Thymus (tissue), 11 donors: ENCODE results near the gene CDR2L. TPM values are rescaled to one million over a fixed set of nuclear protein-coding genes. Genes with fewer than 3 reads are reported as not detected.
"Not testable (repeated sequence)": the region's sequence is repeated elsewhere in the genome, so short reads cannot be mapped to it uniquely, and the experiment has no call there.

Source experiments
- DNase-seq, 9 donors: peaks; one replicate each; pipeline ENCODE4 v3.0.0-alpha.2; 2013; ENCODE audit warnings: low spot score in 9 of 9, low read depth in 6 of 9, missing footprints in 1 of 9
- H3K27ac ChIP-seq, 2 donors: one replicate each; pipeline ENCODE4 v1.5.1; 2013; ENCODE audit warnings: control low read depth in 1 of 2, low read depth in 1 of 2, low read length in 1 of 2, mild to moderate bottlenecking in 1 of 2, moderate library complexity in 1 of 2
- H3K27me3 ChIP-seq, 2 donors: one replicate each; pipeline ENCODE4 v1.5.1; 2013; ENCODE audit warnings: low read length in 1 of 2; ENCODE audit not compliant: control insufficient read depth in 2 of 2, insufficient read depth in 1 of 2
- H3K36me3 ChIP-seq, 2 donors: one replicate each; pipeline ENCODE4 v1.5.1; 2013; ENCODE audit warnings: low read length in 1 of 2, mild to moderate bottlenecking in 1 of 2, moderate library complexity in 1 of 2; ENCODE audit not compliant: control insufficient read depth in 2 of 2, insufficient read depth in 2 of 2
- H3K4me1 ChIP-seq, 2 donors: one replicate each; pipeline ENCODE4 v1.5.1; 2013; ENCODE audit warnings: low read length in 2 of 2; ENCODE audit not compliant: control insufficient read depth in 2 of 2, insufficient read depth in 2 of 2
- H3K4me3 ChIP-seq, 2 donors: one replicate each; pipeline ENCODE4 v1.5.1; 2013; ENCODE audit warnings: low read length in 2 of 2, control low read depth in 1 of 2, mild to moderate bottlenecking in 1 of 2
- H3K9me3 ChIP-seq, 2 donors: one replicate each; pipeline ENCODE4 v1.5.1; 2013; ENCODE audit warnings: low read length in 1 of 2, mild to moderate bottlenecking in 1 of 2; ENCODE audit not compliant: control insufficient read depth in 2 of 2, insufficient read depth in 1 of 2
- WGBS: extraction: QIAGEN DNeasy Blood & Tissue Kit; methylation state at CpG from one replicate; pipeline ENCODE4 v1.1.7; 2013; 5-methylcytosine and 5-hydroxymethylcytosine counted together
- polyA plus RNA-seq: library from polyadenylated mRNA; stranded (reverse); fragments of 200-250 nt; gene quantifications from one replicate; pipeline ENCODE4 v1.2.3, GENCODE V29; 2013
- total RNA-seq: library from RNA; stranded (reverse); fragments of 120-200 nt; gene quantifications from one replicate; pipeline ENCODE4 v1.2.4, GENCODE V29; 2013
- donor health status: healthy.

Gene CDR2L
- total and polyA plus RNA-seq, 2 donors = 0.57 to 1.4 TPM

DNA sequence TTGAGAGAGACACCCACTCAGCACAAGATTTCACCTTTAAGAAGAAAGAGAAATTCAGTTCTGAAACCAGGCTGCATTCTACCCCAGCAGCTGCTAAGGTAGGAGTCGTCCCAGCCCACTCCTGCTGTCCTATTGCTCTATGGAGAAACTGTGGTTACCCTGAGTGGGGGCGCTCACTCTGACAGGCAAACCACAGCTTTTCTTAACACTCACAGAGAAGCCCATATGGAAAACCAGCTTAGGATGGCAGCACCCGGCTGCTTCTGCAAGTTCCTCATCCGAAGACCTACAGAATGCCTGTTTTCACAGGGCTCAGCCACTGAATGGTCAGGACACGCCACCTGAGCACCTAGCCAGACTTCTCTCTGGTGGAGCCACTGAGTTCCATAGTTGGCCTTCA is 51.8 kb downstream of the CDR2L start:
- DNase-seq = no peak
- H3K36me3 ChIP-seq = peaks cover 32 to 42% of the 10 kb centered on the region in 2 donors
- H3K4me3 ChIP-seq = no peak overlapping the region
- 85% methylated on average over 5 of the region's 5 CpGs for WGBS
- H3K4me1 ChIP-seq = peaks cover 11 to 13% of the 10 kb centered on the region in 2 donors
- no peaks in the 10 kb centered on the region for H3K9me3 ChIP-seq
- no peak overlapping the region for H3K27ac ChIP-seq
- peaks cover 0 to 14% of the 10 kb centered on the region in 2 donors for H3K27me3 ChIP-seq

DNA sequence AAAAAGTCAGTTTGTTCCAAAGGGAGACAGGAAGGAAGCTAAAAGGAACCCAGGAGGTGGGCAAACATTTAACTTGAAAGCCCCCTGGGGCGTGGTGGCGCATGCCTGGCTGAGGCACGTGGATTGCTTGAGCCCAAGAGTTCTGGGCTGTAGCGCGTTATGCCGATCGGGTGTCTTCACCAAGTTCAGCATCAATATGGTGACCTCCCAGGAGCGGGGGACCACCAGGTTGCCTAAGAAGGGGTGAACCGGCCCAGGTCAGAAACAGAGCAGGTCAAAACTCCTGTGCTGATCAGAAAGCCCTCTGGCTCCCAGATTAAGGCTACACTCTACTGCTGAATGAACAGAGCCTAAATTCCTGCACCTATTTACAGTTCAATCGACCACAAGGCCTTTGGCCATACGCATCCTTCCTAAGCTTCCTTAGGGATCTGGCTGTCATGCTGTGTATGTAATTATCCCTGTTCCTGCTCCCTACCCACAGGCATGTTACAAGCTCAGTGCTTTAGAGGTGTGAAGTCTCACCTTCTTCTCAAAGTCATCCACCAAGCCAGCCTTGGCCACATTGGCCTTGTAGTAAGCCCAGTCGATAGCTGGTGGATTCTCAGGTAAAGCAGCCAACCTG is 54.3 kb downstream of the CDR2L start:
- H3K27ac ChIP-seq = no peak overlapping the region
- H3K4me1 ChIP-seq = peaks cover 6 to 7% of the 10 kb centered on the region in 2 donors
- WGBS = 92% methylated on average over 12 of the region's 12 CpGs
- no peaks in the 10 kb centered on the region for H3K9me3 ChIP-seq
- H3K36me3 ChIP-seq = peaks cover 32 to 42% of the 10 kb centered on the region in 2 donors
- H3K27me3 ChIP-seq = no peaks in the 10 kb centered on the region
- no peak for DNase-seq
- no peak overlapping the region for H3K4me3 ChIP-seq

DNA sequence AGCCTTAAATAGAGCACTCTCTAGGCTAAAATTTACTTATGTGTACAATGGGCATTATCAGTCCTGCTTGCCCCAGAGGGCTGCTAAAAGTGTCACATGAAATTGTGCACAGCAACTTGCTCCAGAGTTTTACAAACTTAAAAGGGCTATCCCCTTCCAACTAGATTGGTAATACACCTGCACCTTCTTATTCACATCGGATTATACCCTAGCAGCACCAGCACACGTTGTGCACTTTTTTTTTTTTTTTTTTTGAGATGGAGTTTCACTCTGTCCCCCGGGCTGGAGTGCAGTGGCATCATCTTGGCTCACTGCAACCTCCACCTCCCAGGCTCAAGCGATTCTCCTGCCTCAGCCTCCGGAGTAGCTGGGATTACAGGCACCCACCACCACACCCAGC is 56.4 kb downstream of the CDR2L start:
- not testable (repeated sequence) for DNase-seq
- 93% methylated on average over 5 of the region's 5 CpGs for WGBS

DNA sequence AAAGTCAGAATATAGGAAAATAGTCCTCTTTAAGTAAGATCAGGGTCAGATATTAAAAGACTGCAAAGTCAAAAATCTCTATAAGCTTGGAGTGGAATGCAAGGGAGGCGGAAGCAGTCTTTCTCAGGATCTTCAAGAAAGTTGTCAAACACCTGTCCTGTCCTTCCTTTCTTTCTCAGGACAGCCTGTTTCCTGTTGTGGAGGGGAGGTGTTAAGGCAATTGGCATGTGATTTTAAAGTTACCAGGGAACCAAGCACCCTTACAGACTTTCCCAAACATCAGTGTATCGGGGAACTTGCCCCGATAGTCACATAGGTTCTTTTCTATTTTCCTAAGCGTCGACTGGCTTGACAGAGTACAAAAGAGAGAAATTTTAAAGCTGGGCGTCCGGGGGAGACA is 57.3 kb downstream of the CDR2L start:
- no peaks in the 10 kb centered on the region for H3K9me3 ChIP-seq
- no peak overlapping the region for H3K4me3 ChIP-seq
- no peaks in the 10 kb centered on the region for H3K27me3 ChIP-seq
- WGBS = 93% methylated on average over 7 of the region's 7 CpGs
- peaks cover 10 to 17% of the 10 kb centered on the region in 2 donors for H3K4me1 ChIP-seq
- H3K36me3 ChIP-seq = peaks cover 17 to 28% of the 10 kb centered on the region in 2 donors
- H3K27ac ChIP-seq = no peak overlapping the region
- no peak for DNase-seq

More for the DNA sequence above, 56.4 kb downstream of the CDR2L start:
- peaks cover 26 to 37% of the 10 kb centered on the region in 2 donors for H3K36me3 ChIP-seq
- not testable (repeated sequence) for H3K4me3 ChIP-seq, H3K27me3 ChIP-seq, H3K27ac ChIP-seq, H3K9me3 ChIP-seq
- peaks cover 10 to 17% of the 10 kb centered on the region in 2 donors for H3K4me1 ChIP-seq

DNA sequence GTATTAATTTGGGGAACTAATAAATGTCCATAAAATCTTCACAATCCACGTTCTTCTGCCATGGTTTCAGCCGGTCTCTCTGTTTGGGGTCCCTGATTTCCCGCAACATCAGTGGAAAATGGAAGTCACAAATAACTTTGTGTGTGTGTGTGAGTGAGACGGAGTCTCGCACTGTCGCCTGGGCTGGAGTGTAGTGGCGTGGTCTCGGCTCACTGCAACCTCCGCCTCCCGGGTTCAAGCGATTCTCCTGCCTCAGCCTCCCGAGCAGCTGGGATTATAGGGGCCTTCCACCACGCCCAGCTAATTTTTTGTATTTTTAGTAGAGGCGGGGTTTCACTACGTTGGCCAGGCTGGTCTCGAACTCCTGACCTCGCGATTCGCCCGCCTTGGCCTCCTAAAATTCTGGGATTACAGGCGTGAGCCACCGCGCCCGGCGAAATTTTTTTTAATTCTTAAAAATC is 58.5 kb downstream of the CDR2L start:
- peak overlapping the region; percentile 97 to 100 for H3K4me3 ChIP-seq
- WGBS = 33% methylated on average over 25 of the region's 25 CpGs
- H3K4me1 ChIP-seq = peaks cover 10 to 17% of the 10 kb centered on the region in 2 donors
- not testable (repeated sequence) for H3K9me3 ChIP-seq, DNase-seq, H3K27me3 ChIP-seq
- peak overlapping the region in 1 of 2 donors; percentile 91 for H3K27ac ChIP-seq
- H3K36me3 ChIP-seq = peaks cover 11 to 15% of the 10 kb centered on the region in 2 donors

DNA sequence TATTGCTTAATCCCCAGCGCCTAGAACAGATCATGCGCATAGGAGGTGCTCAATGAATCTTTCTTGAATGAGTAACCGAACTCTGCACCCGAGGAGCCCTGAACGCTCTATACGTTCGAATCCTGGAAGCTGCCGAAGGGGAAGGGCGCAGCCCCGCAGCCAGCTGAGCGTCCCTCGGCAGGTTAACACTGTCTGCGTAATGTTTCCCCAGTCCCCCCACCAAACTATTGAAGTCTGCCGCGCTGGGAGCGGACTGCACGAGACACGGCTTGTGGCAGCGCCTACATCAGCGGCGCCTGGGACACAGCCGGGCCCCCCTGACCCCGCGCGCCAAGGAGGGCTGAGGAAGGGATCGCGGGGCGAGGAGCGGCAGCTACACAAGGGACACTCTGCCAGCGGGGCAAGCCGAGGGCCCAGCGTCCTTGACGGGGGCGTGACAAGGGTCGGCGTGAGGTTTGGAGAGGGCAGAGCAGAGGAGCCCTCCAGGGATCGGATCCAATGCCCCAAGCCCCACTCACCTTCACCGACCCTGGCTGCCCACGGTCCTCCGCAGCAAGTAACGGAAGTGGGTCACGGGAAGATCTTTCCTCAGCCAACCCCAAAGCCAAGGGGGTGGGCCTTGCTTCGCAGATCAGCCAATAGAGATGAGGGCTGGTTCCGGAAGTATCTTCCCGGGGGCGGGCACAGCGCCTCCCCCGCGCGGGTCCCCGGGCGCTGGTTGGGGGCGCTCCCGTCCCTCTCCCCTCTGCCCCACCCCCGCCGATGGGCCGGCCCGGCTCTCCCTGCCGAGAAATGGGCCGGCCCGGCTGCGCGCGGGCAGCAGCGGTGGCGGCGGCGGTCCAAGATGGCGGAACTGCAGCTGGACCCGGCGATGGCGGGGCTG is 59.2 kb downstream of the CDR2L start, which contains the start of the genes ATP5PD and KCTD2:
ATP5PD (minus strand) TSS at position 563 of the 883 bp plus-strand sequence. CDS start 4,319 bp downstream, outside the sequence.
KCTD2 (plus strand) TSS at position 819 of the 883 bp plus-strand sequence; CDS start at position 845, 26 bp downstream.
- no peaks in the 10 kb centered on the region for H3K9me3 ChIP-seq
- peaks cover 10 to 17% of the 10 kb centered on the region in 2 donors for H3K4me1 ChIP-seq
- peak; percentile 80 to 96 (median 90) for DNase-seq
- H3K36me3 ChIP-seq = peaks cover 7 to 11% of the 10 kb centered on the region in 2 donors
- under 1% methylated on average over 72 of the region's 72 CpGs for WGBS
- H3K27ac ChIP-seq = peak within 1 kb of the TSS; percentile 85 to 91
- no peaks in the 10 kb centered on the region for H3K27me3 ChIP-seq
- H3K4me3 ChIP-seq = peak within 1 kb of the TSS; percentile 97 to 100

DNA sequence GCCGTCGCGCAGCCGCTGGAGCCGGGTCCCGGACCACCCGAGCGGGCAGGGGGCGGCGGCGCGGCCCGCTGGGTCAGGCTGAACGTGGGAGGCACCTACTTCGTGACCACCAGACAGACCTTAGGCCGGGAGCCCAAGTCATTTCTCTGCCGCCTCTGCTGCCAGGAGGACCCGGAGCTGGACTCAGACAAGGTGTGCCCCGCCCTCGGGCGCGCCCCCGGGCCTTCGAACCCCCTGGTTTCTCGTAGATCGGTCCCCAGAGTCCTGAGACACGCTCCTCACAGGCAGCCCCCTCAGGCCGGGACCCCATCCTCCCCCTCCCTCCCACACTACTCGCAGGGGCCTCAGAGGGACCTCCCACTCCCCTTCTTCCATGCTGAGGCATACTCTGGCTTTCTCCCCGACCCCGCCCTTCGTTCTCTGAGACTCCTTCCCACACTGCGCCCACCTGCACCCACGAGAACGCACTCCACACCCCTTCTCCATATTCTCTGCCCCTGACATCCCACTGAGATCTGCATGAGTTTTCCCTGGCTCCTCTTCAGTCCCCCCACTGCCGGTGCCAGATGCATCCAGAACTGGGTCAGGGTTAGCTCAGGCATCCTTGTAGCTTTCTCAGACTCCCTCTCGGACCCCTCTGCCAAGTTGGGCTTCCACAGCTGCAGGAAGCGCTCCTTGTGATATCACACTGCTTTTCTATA is 60.1 kb downstream of the CDR2L start:
- Histone ChIP-seq H3K27ac (peak overlapping the region; percentile 60 to 83), H3K9me3 (no peaks in the 10 kb centered on the region), H3K4me3 (peak overlapping the region; percentile 74 to 97), H3K36me3 (peaks cover 0 to 7% of the 10 kb centered on the region in 2 donors), H3K4me1 (peaks cover 10 to 17% of the 10 kb centered on the region in 2 donors), H3K27me3 (no peaks in the 10 kb centered on the region)
- DNase-seq = peak in 4 of 9 donors; percentile 22 to 57 (median 31)
- whole genome bisulfite sequencing = 1% methylated on average over 38 of the region's 38 CpGs

DNA sequence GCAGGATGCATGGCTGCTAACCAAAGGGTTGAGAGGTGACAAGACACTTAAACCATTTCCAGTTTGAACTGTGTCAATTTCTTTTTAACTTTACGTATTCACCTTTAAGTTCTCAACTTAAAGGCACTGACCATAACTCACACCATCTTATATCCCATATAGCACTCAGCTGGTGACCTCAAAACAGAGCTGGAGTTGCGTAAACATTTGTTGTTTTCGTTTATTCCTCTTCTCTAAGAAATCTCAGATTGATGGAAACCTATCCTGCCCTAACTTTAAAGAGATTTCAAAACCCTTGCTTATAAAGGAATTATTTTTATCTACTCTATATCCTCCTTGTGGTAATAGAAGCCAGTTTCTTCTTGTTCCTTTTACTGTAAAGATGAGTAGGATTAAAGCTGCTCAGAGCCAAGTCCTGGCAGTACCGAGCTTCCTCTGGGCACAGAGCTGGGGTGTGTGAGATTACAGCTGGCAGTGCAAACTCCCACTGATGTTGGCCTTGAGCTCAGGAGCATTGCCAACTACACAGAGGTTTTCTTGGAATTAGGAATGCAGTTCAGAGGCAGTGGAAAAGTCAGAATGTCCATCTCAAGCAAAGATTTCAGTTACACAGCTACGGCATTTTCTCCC is 60.9 kb downstream of the CDR2L start:
- WGBS = 80% methylated on average over 5 of the region's 5 CpGs
- no peak overlapping the region for H3K27ac ChIP-seq

More for the DNA sequence above, 60.9 kb downstream of the CDR2L start:
- Histone ChIP-seq H3K36me3 (peaks cover 6 to 14% of the 10 kb centered on the region in 2 donors), H3K4me1 (peaks cover 10 to 17% of the 10 kb centered on the region in 2 donors), H3K9me3 (no peaks in the 10 kb centered on the region), H3K4me3 (peak overlapping the region in 1 of 2 donors; percentile 74), H3K27me3 (no peaks in the 10 kb centered on the region)
- no peak for DNase-seq
